Dedifferentiated amniotic fluid mesenchymal stem cell (primary cell): ENCODE measurements around the gene HLA-DQB1.
"Not testable (repeated sequence)": the region's sequence is repeated elsewhere in the genome, so short reads cannot be mapped to it uniquely, and the experiment has no call there.

ENCODE experiments used
- DNase-seq: peaks from one replicate; pipeline ENCODE4 v3.0.0-alpha.2; 2016; ENCODE audit errors: extremely low spot score

Gene HLA-DQB1

DNA sequence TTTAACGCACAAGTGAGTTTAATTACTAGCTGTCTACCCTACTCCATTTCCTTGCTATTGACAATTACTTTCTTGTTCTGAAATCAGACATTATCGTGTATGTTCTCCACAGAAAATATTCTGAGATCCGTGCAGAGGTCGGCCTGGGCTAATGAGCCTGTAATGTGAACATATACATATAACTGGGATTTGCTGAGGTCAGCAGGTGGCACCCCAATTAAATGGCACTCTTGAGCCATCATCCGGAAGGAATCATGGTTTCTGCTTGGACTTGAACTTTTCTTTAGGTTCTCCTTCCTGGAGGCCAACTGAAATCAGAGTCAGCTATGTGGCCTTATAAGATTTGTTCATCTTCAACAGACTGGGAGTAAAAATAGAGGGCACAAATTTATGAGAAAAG, 3.6 kb downstream of the HLA-DQB1 start:
- no peak for DNase-seq

DNA sequence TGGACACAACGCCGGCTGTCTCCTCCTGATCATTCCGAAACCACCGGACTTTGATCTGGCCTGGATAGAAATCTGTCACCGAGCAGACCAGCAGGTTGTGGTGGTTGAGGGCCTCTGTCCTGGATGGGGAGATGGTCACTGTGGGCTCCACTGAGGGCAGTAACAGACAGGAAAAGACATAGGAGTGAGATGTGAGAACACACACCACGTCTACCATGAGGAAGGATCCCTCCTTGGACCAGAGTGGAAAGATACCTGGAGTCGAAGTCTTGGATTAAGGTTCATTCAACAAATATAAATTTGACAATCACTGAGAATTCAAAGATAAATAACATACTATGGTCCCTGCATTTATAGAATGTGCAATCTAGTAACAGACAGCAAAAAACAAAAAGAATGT, 4.4 kb downstream of the HLA-DQB1 start:
- no peak for DNase-seq

DNA sequence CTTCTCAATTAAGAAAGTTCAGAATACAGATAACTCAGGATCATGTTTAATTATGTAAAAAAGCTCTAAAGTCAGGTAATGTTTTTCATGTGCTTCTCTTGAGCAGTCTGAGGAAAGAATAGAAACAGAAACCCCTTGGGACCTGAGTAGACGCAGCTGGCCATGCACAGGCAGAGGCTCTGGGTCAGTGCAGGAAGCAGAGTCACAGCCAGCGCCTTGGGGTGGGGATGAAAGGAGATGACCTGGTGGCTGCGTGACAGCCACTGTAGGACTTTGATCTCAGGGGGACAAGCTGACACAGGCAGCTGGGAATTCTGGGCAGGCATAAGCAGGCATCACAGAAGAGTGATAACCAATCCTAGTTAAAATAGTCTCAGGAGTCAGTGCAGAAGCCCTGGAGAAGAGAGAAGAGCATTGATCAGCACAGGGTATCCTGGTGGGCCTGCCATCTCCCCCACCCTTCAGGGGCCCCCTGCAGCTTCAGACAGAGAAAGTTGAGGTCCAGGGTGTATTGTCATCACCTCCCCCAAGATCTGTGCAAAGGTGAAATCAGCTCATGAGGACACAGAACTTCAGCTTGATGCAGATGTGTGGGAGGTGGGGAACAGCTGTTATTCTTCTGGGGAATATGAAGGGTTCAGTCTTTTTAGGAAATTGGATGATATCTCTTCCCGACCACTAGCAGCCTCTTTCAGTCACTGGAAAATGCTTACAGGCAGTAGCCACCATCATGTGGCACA, 6.4 kb downstream of the HLA-DQB1 start:
- DNase-seq: no peak

DNA sequence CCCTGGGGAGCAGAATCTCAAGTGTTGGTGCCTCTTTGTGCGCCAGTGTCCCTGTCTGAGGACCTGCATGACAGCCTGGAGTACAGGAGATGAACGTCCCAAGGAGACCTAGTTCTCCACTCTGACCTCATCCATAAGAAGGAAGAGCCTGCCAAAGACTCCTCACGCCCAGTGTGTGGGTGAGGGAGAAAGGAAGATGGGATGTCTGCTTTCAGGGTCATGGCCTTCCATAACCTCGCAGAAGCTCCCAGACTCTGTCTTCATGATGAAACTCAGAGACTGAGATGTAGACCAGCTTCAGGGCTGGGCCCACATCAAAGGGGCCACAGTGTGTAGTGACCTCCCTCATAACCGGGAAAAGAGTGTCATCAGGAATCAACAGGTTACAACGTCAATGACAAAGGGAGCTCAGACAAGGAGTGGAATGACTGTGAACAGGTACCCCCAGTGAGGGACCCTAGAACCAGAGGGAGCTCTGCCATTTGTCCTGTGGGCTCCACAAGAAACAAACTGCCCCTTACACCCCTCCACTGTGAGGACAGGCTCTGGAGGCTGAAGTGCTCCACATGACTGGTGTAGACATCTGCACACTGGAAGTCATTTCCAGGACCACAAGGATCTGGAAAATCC, 8.1 kb downstream of the HLA-DQB1 start:
- DNase-seq: no peak

DNA sequence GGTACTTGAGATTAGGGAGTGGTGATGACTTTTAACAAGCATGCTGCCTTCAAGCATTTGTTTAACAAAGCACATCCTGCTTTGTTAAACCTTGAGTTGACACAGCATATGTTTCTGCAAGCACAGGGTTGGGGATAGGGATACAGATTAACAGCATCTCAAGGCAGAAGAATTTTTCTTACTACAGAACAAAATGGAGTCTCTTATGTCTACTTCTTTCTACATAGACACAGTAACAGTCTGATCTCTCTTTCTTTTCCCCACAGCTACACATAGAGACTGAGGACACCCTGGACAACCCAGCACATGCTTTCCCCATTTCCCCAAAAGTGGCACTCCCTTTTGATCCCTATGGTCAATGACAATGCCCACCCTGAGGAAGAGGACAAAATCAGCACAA, 8.6 kb downstream of the HLA-DQB1 start:
- not testable (repeated sequence) for DNase-seq

DNA sequence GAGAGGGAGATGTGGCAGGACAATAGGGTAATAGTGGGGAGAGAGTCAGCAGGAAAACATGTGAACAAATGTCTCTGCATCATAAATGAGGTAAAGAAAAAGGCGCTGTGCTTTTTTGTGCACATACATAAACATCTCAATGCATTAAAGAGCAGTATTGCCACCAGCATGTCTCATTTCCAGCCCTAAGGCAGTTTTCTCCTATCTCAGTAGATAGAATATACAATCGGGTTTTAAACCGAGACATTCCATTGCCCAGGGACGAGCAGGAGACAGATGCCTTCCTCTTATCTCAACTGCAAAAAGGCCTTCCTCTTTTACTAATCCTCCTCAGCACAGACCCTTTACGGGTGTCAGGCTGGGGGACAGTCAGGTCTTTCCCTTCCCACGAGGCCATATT, 9.1 kb downstream of the HLA-DQB1 start:
- not testable (repeated sequence) for DNase-seq

DNA sequence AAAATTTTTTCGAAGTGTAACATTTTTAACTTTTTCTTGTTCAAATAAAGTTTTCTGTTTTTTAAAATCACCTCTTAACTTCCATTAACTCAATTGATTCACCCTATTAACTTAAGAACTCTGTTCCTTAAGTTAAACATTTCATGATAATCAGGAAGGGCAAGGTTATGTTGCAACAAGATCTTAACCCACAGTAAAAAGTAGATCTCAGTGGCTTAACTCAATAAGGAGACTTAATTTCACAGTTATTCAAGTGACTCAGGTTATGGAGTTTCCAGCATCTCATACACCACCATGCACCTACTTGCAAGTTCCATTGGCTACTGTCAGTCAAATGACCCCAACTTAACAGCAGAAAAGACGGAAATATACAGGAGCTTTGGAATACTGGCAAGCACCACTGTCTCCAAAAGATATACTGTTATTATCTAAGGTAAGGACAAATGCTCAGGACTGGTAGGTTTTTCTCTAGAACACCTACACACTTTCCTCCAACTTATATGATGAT, 11.2 kb downstream of the HLA-DQB1 start:
- no peak for DNase-seq

DNA sequence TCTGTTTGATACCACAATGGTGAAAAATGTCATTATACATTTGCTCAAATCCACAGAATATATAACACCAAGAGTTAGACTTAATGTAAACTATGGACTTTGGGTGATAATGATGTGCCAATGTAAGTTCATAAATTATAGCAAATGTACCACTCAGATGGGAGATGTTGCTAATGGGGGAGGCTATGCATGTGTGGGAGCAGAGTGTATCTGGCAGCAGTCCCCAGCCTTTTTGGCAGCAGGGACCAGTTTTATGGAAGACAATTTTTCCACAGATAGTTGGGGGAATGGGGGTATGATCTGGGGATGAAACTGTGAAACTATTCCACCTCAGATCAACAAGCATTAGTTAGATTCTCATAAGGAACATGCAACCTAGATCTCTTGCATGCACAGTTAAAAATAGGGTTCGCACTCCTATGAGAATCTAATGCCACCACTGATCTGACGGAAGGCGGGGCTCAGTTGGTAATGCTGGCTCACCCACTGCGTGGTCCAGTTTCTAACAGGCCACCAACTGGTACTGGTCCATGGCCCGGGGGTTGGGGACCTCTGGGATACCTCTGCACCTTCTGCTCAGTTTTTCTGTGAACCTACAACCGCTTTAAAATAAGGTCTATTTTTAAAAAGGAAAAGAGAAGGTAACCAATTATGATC, 21.3 kb downstream of the HLA-DQB1 start:
- DNase-seq: no peak

DNA sequence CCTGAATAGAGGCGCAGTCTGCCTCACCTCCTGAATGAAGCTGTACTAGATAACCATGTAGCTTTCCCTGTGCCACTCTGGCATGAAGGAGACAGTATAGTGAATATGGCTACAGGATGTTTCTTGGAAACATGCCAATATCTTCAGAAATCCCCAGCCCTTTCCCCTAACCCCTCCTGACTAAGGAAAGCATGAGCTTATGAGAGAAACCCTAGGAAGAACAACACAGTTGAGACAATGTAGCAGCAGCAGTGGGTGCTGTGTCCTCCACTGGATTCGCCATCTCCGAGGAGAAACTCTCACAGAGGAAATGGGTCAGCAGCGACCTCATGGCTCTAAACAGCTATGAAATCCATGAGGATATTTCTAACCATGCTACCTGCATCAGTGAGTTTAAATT, 22.6 kb downstream of the HLA-DQB1 start:
- no peak for DNase-seq

DNA sequence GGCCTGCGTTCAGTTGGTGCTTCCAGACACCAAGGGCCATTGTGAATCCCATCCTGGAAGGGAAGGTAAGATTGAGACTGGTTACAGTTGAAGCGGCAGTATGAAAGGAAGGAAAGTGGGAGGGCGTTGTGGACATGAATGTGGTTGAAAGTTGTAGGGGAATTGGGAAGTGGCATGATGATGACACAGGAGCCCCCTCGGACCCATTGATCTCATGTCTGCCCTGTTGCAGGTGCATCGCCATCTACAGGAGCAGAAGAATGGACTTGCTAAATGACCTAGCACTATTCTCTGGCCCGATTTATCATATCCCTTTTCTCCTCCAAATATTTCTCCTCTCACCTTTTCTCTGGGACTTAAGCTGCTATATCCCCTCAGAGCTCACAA, 23.7 kb downstream of the HLA-DQB1 start:
- no peak for DNase-seq

DNA sequence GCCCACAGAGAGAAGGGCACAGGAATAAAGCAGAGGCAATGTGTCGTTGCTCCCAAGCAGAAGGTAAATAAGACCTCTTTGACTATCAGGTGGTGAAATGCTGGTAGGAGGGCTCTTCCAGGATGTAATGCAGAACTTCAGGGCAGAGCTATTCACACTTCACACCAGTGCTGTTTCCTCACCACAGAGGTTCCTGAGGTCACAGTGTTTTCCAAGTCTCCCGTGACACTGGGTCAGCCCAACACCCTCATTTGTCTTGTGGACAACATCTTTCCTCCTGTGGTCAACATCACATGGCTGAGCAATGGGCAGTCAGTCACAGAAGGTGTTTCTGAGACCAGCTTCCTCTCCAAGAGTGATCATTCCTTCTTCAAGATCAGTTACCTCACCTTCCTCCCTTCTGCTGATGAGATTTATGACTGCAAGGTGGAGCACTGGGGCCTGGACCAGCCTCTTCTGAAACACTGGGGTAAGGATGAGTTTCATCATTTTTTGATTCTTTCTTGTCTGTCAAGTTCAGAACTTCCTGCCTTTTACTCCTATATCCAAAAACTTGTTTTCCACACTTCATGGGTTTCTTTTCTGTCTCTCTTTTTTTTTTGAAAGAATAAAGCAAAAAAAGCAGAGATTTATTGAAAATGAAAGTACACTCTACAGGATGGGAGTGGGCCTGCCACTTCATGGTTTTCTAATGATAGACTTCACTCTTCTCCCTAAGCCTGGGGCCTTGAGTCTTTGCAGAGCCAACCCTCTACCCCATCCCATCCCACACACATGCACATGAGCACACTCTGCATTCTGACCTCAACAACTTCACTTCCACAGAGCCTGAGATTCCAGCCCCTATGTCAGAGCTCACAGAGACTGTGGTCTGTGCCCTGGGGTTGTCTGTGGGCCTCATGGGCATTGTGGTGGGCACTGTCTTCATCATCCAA, 24.4 kb downstream of the HLA-DQB1 start:
- not testable (repeated sequence) for DNase-seq

DNA sequence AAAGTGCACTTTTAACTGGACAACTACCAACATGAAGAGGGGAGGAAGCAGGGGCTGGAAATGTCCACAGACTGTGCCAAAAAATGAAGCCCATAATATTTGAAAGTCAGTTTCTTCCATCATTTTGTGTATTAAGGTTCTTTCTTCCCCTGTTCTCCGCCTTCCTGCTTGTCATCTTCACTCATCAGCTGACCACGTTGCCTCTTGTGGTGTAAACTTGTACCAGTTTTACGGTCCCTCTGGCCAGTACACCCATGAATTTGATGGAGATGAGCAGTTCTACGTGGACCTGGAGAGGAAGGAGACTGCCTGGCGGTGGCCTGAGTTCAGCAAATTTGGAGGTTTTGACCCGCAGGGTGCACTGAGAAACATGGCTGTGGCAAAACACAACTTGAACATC, 25.3 kb downstream of the HLA-DQB1 start:
- no peak for DNase-seq

DNA sequence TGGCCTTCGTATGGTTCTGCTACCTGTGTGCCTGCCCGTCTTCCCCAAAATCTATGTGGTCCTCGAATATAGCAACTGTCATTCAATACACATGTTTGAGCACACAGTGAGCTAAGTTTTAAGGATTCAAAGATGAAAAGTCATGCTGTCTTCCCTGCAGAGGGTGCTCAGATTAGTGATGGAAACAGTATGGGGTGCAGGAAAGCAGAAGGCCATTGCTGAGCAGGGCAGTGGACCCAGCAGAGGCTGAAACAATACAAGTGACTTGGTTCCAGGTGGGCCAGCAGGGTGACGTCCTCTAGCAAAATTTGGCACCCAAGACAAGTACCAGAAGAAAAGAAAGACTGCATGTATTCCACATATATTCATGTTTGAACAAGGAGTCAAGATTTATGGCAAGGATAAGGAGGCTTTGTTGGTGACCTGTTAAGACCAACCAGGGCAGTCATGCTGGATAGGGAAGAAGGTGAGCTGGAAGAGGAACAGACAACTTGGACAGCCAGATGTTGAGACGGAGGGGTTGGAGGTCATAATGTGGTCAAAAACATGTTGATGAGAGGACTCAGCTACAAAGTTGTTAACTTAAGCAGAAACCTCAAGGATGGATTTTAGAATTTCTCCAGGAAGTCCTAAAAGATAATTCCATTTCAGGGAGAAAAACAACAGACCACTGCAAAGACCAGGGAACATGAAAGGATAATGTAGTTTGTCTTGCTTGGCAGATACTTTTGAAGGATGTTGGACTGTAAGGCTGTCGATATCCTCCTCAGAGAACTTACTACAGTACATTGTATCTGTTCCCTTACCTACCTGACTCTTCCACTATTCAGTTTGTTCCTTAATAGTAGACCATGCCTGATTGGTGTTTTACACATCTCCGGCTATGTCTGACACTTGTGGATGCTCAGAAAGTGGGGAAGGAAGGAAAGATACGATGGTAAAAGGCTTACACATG, 26.7 kb downstream of the HLA-DQB1 start:
- DNase-seq: no peak

DNA sequence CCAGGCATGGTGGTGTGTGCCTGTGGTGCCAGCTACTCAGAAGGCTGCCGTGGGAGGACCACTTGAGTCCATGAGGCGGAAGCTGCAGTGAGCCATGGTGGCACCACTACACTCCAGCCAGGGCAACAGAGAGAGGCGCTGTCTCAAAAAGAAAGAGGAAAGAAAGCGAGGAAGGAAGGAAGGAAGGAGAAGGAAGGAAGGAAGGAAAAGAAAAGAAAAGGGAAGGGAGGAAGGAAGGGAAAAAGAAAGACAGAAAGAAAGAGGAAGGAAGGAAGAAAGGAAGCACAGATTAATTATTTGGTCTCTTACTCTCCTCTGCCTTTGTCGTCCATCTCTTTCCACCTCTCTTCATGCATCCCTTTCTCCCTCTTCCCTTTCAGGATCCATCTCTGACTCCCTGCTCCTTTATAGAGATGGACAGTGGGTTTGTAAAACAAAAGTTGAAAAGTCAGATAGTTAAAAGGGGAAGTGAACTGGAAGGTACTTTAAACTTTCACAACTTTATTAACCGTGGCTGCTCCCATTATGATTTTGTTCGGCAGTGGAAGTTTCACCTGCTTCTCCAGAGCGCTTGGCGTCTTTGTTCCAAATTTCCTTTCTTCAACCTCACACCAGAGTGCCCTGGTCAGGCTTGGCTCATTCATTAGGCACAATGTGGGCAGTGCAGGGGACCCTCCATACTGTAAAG, 27.8 kb downstream of the HLA-DQB1 start:
- DNase-seq: no peak

DNA sequence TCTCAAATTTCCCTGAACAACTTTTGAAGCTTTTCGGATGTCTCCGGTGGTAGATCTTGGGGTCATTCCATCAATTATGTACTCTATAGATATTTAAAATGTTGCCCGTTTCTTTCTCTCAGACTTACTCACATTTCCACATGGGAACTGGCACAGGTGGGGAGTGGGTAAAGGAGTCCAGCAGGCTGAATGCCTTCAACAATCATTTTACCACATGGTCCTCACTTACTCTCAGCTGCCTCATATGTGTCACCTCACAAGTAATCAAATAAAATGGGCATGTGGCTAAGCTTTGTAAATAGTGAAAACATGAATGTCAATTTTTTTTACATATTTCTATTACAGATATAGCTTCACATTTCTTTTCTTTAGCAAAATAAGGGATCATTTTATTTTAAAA, 28.6 kb downstream of the HLA-DQB1 start:
- no peak for DNase-seq

DNA sequence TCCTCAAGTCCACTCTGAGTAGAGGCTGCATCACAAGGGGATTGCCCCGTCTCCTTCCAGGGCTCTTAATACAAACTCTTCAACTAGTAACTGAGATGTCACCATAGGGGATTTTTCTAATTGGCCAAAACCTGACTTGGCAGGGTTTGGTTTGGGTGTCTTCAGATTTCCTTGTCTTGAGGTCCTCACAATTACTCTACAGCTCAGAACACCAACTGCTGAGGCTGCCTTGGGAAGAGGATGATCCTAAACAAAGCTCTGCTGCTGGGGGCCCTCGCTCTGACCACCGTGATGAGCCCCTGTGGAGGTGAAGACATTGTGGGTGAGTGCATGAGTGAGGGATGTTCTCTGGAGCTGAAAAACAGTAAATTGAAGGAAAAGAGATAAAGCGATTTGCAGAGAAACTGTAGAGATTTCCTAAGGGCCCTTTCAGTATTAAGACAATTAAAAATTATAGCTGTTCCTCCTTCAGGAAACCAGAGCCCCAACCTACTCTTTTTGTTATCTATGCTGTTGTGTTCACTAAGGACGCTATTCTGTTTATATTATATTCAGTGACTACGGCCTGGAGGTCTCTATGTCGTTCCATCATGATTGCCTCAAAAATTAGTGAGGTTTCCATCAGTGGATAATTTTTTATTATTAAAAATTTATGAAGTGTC, 29.1 kb downstream of the HLA-DQB1 start, which contains the start of gene HLA-DQA1:
HLA-DQA1 (plus strand) TSS at position 188 of the 662 bp plus-strand sequence; CDS start at position 241, 53 bp downstream.
- DNase-seq: no peak

DNA sequence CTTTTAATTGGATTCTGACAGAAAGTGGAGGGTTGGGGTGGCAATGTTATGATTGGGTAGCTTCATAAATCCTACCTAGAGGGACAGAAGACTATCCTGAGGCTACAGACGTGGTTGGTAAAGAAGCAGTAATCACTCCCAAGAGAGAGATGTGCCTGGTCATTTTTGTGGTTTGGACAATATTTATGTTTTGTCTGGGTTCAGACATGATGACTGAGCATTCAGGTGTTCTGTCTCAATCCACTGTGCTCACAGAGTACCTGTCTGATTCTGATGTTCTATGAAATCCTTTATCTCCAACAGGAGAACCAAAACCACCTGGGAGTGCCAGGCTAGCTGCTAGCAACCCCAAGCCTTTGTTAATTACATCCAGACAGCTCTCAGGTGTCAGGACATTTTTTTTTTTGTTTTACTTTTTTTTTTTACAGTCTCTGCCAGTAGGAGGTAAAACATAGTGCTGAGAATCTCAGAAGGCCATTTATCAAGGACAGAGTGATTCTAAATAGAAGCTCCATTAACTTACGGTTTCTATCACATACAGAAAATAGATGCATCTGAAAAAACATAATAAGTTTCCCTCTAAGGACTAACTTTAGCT, 30.8 kb downstream of the HLA-DQB1 start:
- no peak for DNase-seq

DNA sequence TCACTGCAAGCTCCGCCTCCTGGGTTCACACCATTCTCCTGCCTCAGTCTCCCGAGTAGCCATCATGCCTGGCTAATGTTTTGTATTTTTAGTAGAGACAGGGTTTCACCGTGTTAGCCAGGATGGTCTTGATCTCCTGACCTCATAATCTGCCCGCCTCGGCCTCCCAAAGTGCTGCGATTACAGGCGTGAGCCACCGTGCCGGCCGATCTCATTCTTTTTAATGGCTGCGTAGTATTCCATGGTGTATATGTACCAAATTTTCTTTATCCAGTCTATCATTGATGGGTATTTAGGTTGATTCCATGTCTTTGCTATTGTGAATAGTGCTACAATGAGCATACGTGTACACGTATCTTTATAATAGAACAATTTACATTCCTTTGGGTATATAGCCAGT, 36.7 kb downstream of the HLA-DQB1 start:
- DNase-seq: not testable (repeated sequence)

DNA sequence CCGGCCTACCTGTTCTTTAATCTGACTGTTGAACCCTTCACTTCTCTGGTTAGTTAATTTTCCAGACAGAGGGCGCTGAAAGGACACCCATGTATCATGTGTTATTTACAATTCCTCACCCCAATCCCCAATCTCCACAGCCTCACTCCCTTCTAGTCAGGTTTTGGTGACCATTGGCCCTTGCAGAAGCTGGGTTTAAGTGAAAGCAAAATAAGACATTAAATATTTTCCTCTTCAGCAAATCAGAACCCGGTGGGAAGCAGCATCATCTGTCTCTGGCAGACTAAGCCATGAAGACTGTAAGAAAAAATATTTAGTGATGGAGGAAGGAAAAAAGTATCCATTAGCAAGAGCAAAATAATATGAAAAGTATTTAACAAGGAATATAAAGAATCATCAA, 38.6 kb downstream of the HLA-DQB1 start:
- DNase-seq: no peak
